Glutamatergic neuron (in vitro differentiated cells): ENCODE measurements around the gene ITGBL1. TPM values are rescaled to one million over a fixed set of nuclear protein-coding genes. Genes with fewer than 3 reads are reported as not detected.

Experiments
- DNase-seq: peaks from one replicate; pipeline ENCODE4 v3.0.0; 2022
- H3K27ac Mint-ChIP-seq: one replicate; pipeline ENCODE4 v1.8.0; 2020; ENCODE audit warnings: mild to moderate bottlenecking, mixed read lengths, inconsistent platforms; ENCODE audit not compliant: unreplicated experiment
- H3K27me3 Mint-ChIP-seq: one replicate; pipeline ENCODE4 v1.8.0; 2020; ENCODE audit warnings: mild to moderate bottlenecking, moderate library complexity, mixed read lengths, inconsistent platforms; ENCODE audit not compliant: unreplicated experiment
- H3K36me3 Mint-ChIP-seq: one replicate; pipeline ENCODE4 v1.8.0; 2020; ENCODE audit warnings: mild to moderate bottlenecking, mixed read lengths, inconsistent platforms; ENCODE audit not compliant: unreplicated experiment
- H3K4me1 Mint-ChIP-seq: one replicate; pipeline ENCODE4 v1.8.0; 2020; ENCODE audit warnings: mild to moderate bottlenecking, low read depth, mixed read lengths, inconsistent platforms; ENCODE audit not compliant: unreplicated experiment
- H3K4me3 Mint-ChIP-seq: one replicate; pipeline ENCODE4 v1.8.0; 2020; ENCODE audit warnings: mild to moderate bottlenecking, mixed read lengths, inconsistent platforms; ENCODE audit not compliant: unreplicated experiment
- H3K9me3 Mint-ChIP-seq: one replicate; pipeline ENCODE4 v1.8.0; 2020; ENCODE audit warnings: mild to moderate bottlenecking, moderate library complexity, mixed read lengths, inconsistent platforms; ENCODE audit not compliant: unreplicated experiment
- CTCF ChIP-seq: fragments of 200-600 bp; sonication (generic); IDR thresholded peaks from one replicate; pipeline ENCODE4 v1.5.0; 2021; ENCODE audit not compliant: partially characterized antibody, unreplicated experiment
- total RNA-seq: library from RNA; stranded (reverse); fragmentation: NEBNext Ultra II Directional; extraction: Animal tissue kit (Norgen Biotek cat#: 25700); gene quantifications from one replicate; pipeline ENCODE4 v1.2.1, GENCODE V29; 2021; ENCODE audit not compliant: unreplicated experiment

ITGBL1 gene
- total RNA-seq, 1 donor from 2014 or later = not detected

- Mint-ChIP-seq H3K27ac (no peak overlapping the region), H3K4me3 (no peak overlapping the region), H3K27me3 (no peaks in the 10 kb centered on the region), H3K9me3 (no peaks in the 10 kb centered on the region), H3K4me1 (no peaks in the 10 kb centered on the region), H3K36me3 (no peaks in the 10 kb centered on the region)
- TF ChIP-seq CTCF = no peak
- DNase-seq = no peak
Measured at GRCh38 chr13:101490406-101491015, 38.0 kb downstream of the ITGBL1 start.

GRCh38 chr13:101492251-101492910, 39.9 kb downstream of the ITGBL1 start:
- Mint-ChIP-seq H3K27ac (no peak overlapping the region), H3K4me3 (no peak overlapping the region), H3K27me3 (no peaks in the 10 kb centered on the region), H3K36me3 (no peaks in the 10 kb centered on the region), H3K4me1 (no peaks in the 10 kb centered on the region), H3K9me3 (no peaks in the 10 kb centered on the region)
- no peak for DNase-seq
- TF ChIP-seq CTCF = no peak

GRCh38 chr13:101493541-101493940, 41.1 kb downstream of the ITGBL1 start:
- H3K9me3 Mint-ChIP-seq = no peaks in the 10 kb centered on the region
- H3K4me1 Mint-ChIP-seq = no peaks in the 10 kb centered on the region
- DNase-seq = no peak
- H3K36me3 Mint-ChIP-seq = no peaks in the 10 kb centered on the region
- no peak overlapping the region for H3K27ac Mint-ChIP-seq
- no peaks in the 10 kb centered on the region for H3K27me3 Mint-ChIP-seq
- H3K4me3 Mint-ChIP-seq = no peak overlapping the region
- TF ChIP-seq CTCF = no peak

GRCh38 chr13:101499406-101499805, 46.9 kb downstream of the ITGBL1 start:
- DNase-seq = no peak
- Mint-ChIP-seq H3K27ac (no peak overlapping the region), H3K36me3 (no peaks in the 10 kb centered on the region), H3K4me1 (peaks cover 5% of the 10 kb centered on the region), H3K9me3 (no peaks in the 10 kb centered on the region), H3K27me3 (no peaks in the 10 kb centered on the region), H3K4me3 (no peak overlapping the region)
- no peak for TF ChIP-seq CTCF

GRCh38 chr13:101502618-101503017, 50.1 kb downstream of the ITGBL1 start:
- no peak for TF ChIP-seq CTCF
- no peaks in the 10 kb centered on the region for H3K9me3 Mint-ChIP-seq
- no peak for DNase-seq
- no peaks in the 10 kb centered on the region for H3K36me3 Mint-ChIP-seq
- H3K4me3 Mint-ChIP-seq = no peak overlapping the region
- H3K27ac Mint-ChIP-seq = no peak overlapping the region
- peaks cover 3% of the 10 kb centered on the region for H3K27me3 Mint-ChIP-seq
- H3K4me1 Mint-ChIP-seq = peaks cover 5% of the 10 kb centered on the region
